Panc1 (cell line): ENCODE data around the gene LRRC59. TPM values are rescaled to one million over a fixed set of nuclear protein-coding genes. Genes with fewer than 3 reads are reported as not detected.
A peak's percentile ranks its signal among the peaks of the same experiment; 100 is the strongest.

Experiments used
- ATAC-seq: fragments of 200-7000 bp; cut with Tn5 transposase; 2 replicates; pipeline ENCODE4 v1.9.1; 2020; ENCODE audit warnings: mild to moderate bottlenecking, moderate library complexity
- BruUV-seq: library from RNA; stranded (reverse); fragments of 400-500 nt; replicated peaks from 2 replicates; lab custom pipeline; 2021; lab: Mats Ljungman, UMichigan
- CTCF ChIA-PET: fragments of 300-600 bp; sonication (Branson Sonifier 250); formaldehyde crosslinking; loops from one replicate; lab custom pipeline; 2022; ENCODE audit warnings: antibody characterized with exemption; lab: Charles Lee
- POLR2A ChIA-PET: fragments of 300-600 bp; sonication (Branson Sonifier 250); formaldehyde crosslinking; loops from one replicate; lab custom pipeline; 2022; ENCODE audit warnings: antibody characterized with exemption; lab: Charles Lee
- DNase-seq: peaks from one replicate; pipeline ENCODE4 v3.0.0-alpha.2; 2010; ENCODE audit warnings: low read depth, low spot score
- H3K27ac ChIP-seq: 2 replicates; pipeline ENCODE4 v1.5.1; 2011; ENCODE audit warnings: mild to moderate bottlenecking, low read length, inconsistent platforms
- H3K27me3 ChIP-seq: fragments of 200-500 bp; sonication (Bioruptor generic); 2 replicates; pipeline ENCODE4 v1.6.0; 2014; ENCODE audit warnings: low read length, inconsistent platforms; ENCODE audit not compliant: control insufficient read depth, insufficient read depth
- H3K36me3 ChIP-seq: fragments of 200-500 bp; sonication (Bioruptor generic); 2 replicates; pipeline ENCODE4 v1.5.1; 2014; ENCODE audit warnings: inconsistent platforms, mild to moderate bottlenecking, low read length, moderate library complexity; ENCODE audit not compliant: control insufficient read depth, insufficient read depth
- H3K4me1 ChIP-seq: 2 replicates; pipeline ENCODE4 v1.5.1; 2011; ENCODE audit warnings: inconsistent platforms, mild to moderate bottlenecking, low read length, moderate library complexity; ENCODE audit not compliant: control insufficient read depth, insufficient read depth
- H3K4me3 ChIP-seq, 2 experiments: 2 replicates each; pipeline ENCODE4 v1.5.1; 2011 to 2012; ENCODE audit warnings: low read depth in 2 of 2, low read length in 2 of 2, mild to moderate bottlenecking in 2 of 2, inconsistent platforms in 1 of 2, moderate library complexity in 1 of 2
- H3K9me3 ChIP-seq: fragments of 200-500 bp; sonication (Bioruptor generic); 2 replicates; pipeline ENCODE4 v1.5.1; 2014; ENCODE audit warnings: low read depth, mild to moderate bottlenecking, inconsistent platforms, low read length, moderate library complexity; ENCODE audit not compliant: control insufficient read depth, insufficient read depth
- POLR2AphosphoS5 ChIP-seq: IDR thresholded peaks from 2 replicates; pipeline ENCODE4 v1.6.1; 2012; ENCODE audit warnings: mild to moderate bottlenecking, low read depth, low read length, moderate library complexity
- REST ChIP-seq, 2 experiments: IDR thresholded peaks; 2 replicates each; pipeline ENCODE4 v1.6.1; 2011 to 2012; ENCODE audit warnings: low read depth in 2 of 2, control low read depth in 1 of 2, low read length in 1 of 2, mild to moderate bottlenecking in 1 of 2, moderate library complexity in 1 of 2; ENCODE audit not compliant: insufficient read depth in 1 of 2
- SIN3A ChIP-seq: IDR thresholded peaks from 2 replicates; pipeline ENCODE4 v1.6.1; 2012; ENCODE audit warnings: low read depth, mild to moderate bottlenecking, low read length, moderate library complexity, borderline replicate concordance; ENCODE audit not compliant: insufficient read depth
- TCF7L2 ChIP-seq: IDR thresholded peaks from 2 replicates; pipeline ENCODE4 v1.6.1; 2011; ENCODE audit warnings: mild to moderate bottlenecking, low read depth, low read length, inconsistent platforms
- in situ Hi-C: cut with HindIII; loops from 2 replicates; pipeline ENCODE4 v1.10.0; 2016; ENCODE audit warnings: low sequenced_read_pairs, low pct_unique_long_range_greater_than_20kb
- intact Hi-C: fragments of 100-400 bp; cut with micrococcal nuclease; formaldehyde crosslinking; loops from one replicate; pipeline ENCODE4 v1.10.0; 2022; ENCODE audit not compliant: unreplicated experiment
- total RNA-seq: library from RNA; stranded (reverse); gene quantifications from one replicate; pipeline ENCODE4 v1.2.1, GENCODE V29; 2021; ENCODE audit not compliant: unreplicated experiment
- TF ChIP-seq, protein P1 (sequence below): fragments of 450-650 bp; IDR thresholded peaks from 2 replicates; pipeline ENCODE4 v1.5.1; 2017; ENCODE audit warnings: mild to moderate bottlenecking

Gene LRRC59
- total RNA-seq, 1 experiment from 2014 or later: 167 TPM

GRCh38 chr17:50361561-50362480, 35.5 kb downstream of the LRRC59 start:
- no peaks in the 10 kb centered on the region for H3K9me3 ChIP-seq
- intact Hi-C loops: no loop called here
- H3K36me3 ChIP-seq: no peaks in the 10 kb centered on the region
- in situ Hi-C loops: no loop called here
- POLR2A ChIA-PET: interaction anchor here (0.5 to 0.6 kb wide), 2 partner anchors 20 to 70 kb away, joined by 3 read pairs; no protein-coding TSS in a partner anchor
- H3K4me1 ChIP-seq: peaks cover 7% of the 10 kb centered on the region; the same call in 1 of the 2 replicates
- BruUV-seq: no TSS peak
- CTCF ChIA-PET: interaction anchor here (0.6 to 2.6 kb wide), 6 partner anchors 8 to 230 kb away, joined by 3 to 21 read pairs (median 6); partner anchors contain the start of gene LRRC59
- TF ChIP-seq POLR2AphosphoS5 (no peak; the same call in 1 of the 2 replicates), SIN3A (no peak), REST (IDR thresholded peaks at IDR 0.05; ENCODE audit: insufficient read depth in 1 of 2, low read depth in 2 of 2, low read length in 1 of 2) (no peak)
- TF ChIP-seq, protein P1, sequence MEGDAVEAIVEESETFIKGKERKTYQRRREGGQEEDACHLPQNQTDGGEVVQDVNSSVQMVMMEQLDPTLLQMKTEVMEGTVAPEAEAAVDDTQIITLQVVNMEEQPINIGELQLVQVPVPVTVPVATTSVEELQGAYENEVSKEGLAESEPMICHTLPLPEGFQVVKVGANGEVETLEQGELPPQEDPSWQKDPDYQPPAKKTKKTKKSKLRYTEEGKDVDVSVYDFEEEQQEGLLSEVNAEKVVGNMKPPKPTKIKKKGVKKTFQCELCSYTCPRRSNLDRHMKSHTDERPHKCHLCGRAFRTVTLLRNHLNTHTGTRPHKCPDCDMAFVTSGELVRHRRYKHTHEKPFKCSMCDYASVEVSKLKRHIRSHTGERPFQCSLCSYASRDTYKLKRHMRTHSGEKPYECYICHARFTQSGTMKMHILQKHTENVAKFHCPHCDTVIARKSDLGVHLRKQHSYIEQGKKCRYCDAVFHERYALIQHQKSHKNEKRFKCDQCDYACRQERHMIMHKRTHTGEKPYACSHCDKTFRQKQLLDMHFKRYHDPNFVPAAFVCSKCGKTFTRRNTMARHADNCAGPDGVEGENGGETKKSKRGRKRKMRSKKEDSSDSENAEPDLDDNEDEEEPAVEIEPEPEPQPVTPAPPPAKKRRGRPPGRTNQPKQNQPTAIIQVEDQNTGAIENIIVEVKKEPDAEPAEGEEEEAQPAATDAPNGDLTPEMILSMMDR: peak; percentile 92
- no peak overlapping the region for H3K27ac ChIP-seq
- H3K4me3 ChIP-seq: no peak overlapping the region
- H3K27me3 ChIP-seq: no peaks in the 10 kb centered on the region
- ATAC-seq (peak; percentile 76), DNase-seq (peak; percentile 43)

DNA sequence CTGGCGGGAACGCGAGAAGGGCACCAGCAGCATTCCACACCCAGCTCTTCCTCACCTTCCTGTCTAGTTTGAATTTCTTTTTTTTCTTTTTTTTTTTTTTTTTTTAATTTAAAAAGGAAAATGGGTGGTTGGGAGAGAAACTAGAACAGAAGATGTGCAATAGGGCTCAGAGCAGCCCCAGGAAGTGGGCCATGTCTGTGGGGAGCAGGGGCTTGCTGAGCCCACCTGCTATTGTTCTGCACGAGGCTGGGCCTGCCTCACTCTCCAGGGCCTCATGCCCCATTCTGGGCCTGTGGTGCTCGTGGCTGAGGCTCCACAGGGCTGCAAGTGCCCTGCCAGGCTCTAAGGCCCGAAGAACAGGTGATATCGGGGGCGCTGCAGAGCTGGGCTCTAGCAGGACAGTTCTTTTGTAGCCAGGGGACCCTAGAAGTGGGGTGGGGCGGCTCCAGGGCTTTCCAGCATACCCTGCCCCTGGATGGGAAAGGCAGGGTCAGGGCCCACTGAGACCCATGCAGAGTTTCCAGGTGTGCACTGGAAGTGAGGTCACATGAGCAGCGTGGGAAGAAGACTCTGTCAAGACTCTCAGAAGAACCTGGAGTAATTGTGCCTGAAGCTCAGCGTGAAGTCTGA, 36.7 kb downstream of the LRRC59 start:
- Histone ChIP-seq H3K4me3 (no peak overlapping the region), H3K4me1 (peaks cover 7% of the 10 kb centered on the region; the same call in 1 of the 2 replicates), H3K36me3 (0 out of 2 replicates have a peak, but pooled peaks cover 2% of the 10 kb centered on the region), H3K27me3 (no peaks in the 10 kb centered on the region), H3K27ac (no peak overlapping the region), H3K9me3 (no peaks in the 10 kb centered on the region)
- in situ Hi-C loops: no loop called here
- TSS peak; percentile 90 for BruUV-seq
- no peak for DNase-seq
- ATAC-seq: no peak
- TF ChIP-seq SIN3A (no peak), TCF7L2 (no peak), REST (IDR thresholded peaks at IDR 0.05; ENCODE audit: insufficient read depth in 1 of 2, low read depth in 2 of 2, low read length in 1 of 2) (no peak), POLR2AphosphoS5 (no peak)
- TF ChIP-seq, protein P1: no peak
- ChIA-PET POLR2A (no interaction called here), CTCF (interaction anchor here (0.6 to 2.6 kb wide), 4 partner anchors 13 to 332 kb away, joined by 3 to 21 read pairs (median 6); partner anchors contain the start of gene LRRC59)
- intact Hi-C loops: no loop called here
